BLaER1 treated with 17β-estradiol and CSF1 and Interleukin-3, amounts not matched to agents 10 nM and 100 nM (cell line): ENCODE results near the gene LSR.

Experiments used
- H3K27ac ChIP-seq, 11 experiments: shearing (Covaris generic); formaldehyde crosslinking; 2 replicates each; pipeline ENCODE4 v1.8.1; 2022
- H3K27me3 ChIP-seq, 11 experiments: shearing (Covaris generic); formaldehyde crosslinking; 2 replicates each; pipeline ENCODE4 v1.8.1; 2022
- H3K36me3 ChIP-seq, 11 experiments: shearing (Covaris generic); formaldehyde crosslinking; 2 replicates each; pipeline ENCODE4 v1.8.1; 2022
- H3K4me1 ChIP-seq, 10 experiments: shearing (Covaris generic); formaldehyde crosslinking; 2 replicates each; pipeline ENCODE4 v1.8.1; 2022
- H3K4me2 ChIP-seq, 11 experiments: shearing (Covaris generic); formaldehyde crosslinking; 2 replicates each; pipeline ENCODE4 v1.8.1; 2022
- H3K4me3 ChIP-seq, 10 experiments: shearing (Covaris generic); formaldehyde crosslinking; 2 replicates each; pipeline ENCODE4 v1.8.1; 2022
- H3K9ac ChIP-seq, 11 experiments: shearing (Covaris generic); formaldehyde crosslinking; 2 replicates each; pipeline ENCODE4 v1.8.1; 2022
- H3K9me3 ChIP-seq, 11 experiments: shearing (Covaris generic); formaldehyde crosslinking; replicated peaks in 1 of 11; 2 replicates each; pipeline ENCODE4 v1.8.1; 2022
- H4K20me1 ChIP-seq, 11 experiments: shearing (Covaris generic); formaldehyde crosslinking; 2 replicates each; pipeline ENCODE4 v1.8.1; 2022
- Cebpa-rat ChIP-seq, 11 experiments: shearing (Covaris generic); IDR thresholded peaks; 2 replicates each; pipeline ENCODE4 v1.8.1; 2022

The LSR gene

GRCh38 chr19:35272122-35272719 lies 23.4 kb downstream of the LSR start:
- Histone ChIP-seq H3K27ac (peak overlapping the region in 10 of 11 experiments; percentile 26 to 64 (median 54); a peak in 17 of 22 replicates), H3K27me3 (no peaks in the 10 kb centered on the region), H4K20me1 (peaks cover 0 to 12% (median 0%) of the 10 kb centered on the region in 11 experiments; a peak in 8 of 22 replicates), H3K9me3 (no peaks in the 10 kb centered on the region), H3K4me3 (peak overlapping the region in 1 of 10 experiments; percentile 48; a peak in 1 of 20 replicates), H3K9ac (peak overlapping the region; percentile 10 to 58 (median 47); a peak in 18 of 22 replicates), H3K4me1 (peaks cover 36 to 50% (median 43%) of the 10 kb centered on the region in 10 experiments), H3K36me3 (peaks cover 60 to 69% (median 65%) of the 10 kb centered on the region in 11 experiments), H3K4me2 (peak overlapping the region; percentile 57 to 93 (median 82))
- TF ChIP-seq Cebpa-rat (IDR thresholded peaks at IDR 0.05), result no peak

GRCh38 chr19:35272954-35273649 lies 24.3 kb downstream of the LSR start:
- TF ChIP-seq Cebpa-rat (IDR thresholded peaks at IDR 0.05), result no peak
- no peak overlapping the region for H3K4me3 ChIP-seq
- H4K20me1 ChIP-seq, result peaks cover 0 to 21% (median 1%) of the 10 kb centered on the region in 11 experiments; a peak in 8 of 22 replicates
- H3K4me1 ChIP-seq, result peaks cover 36 to 50% (median 42%) of the 10 kb centered on the region in 10 experiments
- H3K9me3 ChIP-seq, result no peaks in the 10 kb centered on the region
- peaks cover 69 to 78% (median 74%) of the 10 kb centered on the region in 11 experiments for H3K36me3 ChIP-seq
- peak overlapping the region; percentile 57 to 93 (median 82); a peak in 20 of 22 replicates for H3K4me2 ChIP-seq
- H3K27ac ChIP-seq, result peak overlapping the region in 8 of 11 experiments; percentile 44 to 64 (median 55); a peak in 14 of 22 replicates
- no peaks in the 10 kb centered on the region for H3K27me3 ChIP-seq
- peak overlapping the region in 3 of 11 experiments; percentile 15 to 54 (median 46); a peak in 4 of 22 replicates for H3K9ac ChIP-seq

- no peaks in the 10 kb centered on the region for H3K27me3 ChIP-seq
- H3K4me1 ChIP-seq, result peaks cover 36 to 50% (median 43%) of the 10 kb centered on the region in 10 experiments
- TF ChIP-seq Cebpa-rat (IDR thresholded peaks at IDR 0.05), result no peak
- no peaks in the 10 kb centered on the region for H3K9me3 ChIP-seq
- H3K36me3 ChIP-seq, result peaks cover 75 to 85% (median 81%) of the 10 kb centered on the region in 11 experiments
- H3K9ac ChIP-seq, result 0 out of 22 replicates have a peak overlapping the region, but pooled peaks of 1 of the 11 experiments have one; percentile 24
- H4K20me1 ChIP-seq, result peaks cover 0 to 24% (median 4%) of the 10 kb centered on the region in 11 experiments; a peak in 8 of 22 replicates
- peak overlapping the region in 4 of 11 experiments; percentile 15 to 89 (median 83); a peak in 6 of 22 replicates for H3K4me2 ChIP-seq
- peak overlapping the region in 1 of 11 experiments; percentile 54; a peak in 2 of 22 replicates for H3K27ac ChIP-seq
- no peak overlapping the region for H3K4me3 ChIP-seq
Measured at GRCh38 chr19:35273686-35274259, 25.0 kb downstream of the LSR start.

- H3K27ac ChIP-seq, result no peak overlapping the region; a peak in 1 of 22 replicates
- H3K4me1 ChIP-seq, result peaks cover 36 to 54% (median 46%) of the 10 kb centered on the region in 10 experiments
- H3K27me3 ChIP-seq, result no peaks in the 10 kb centered on the region
- H3K36me3 ChIP-seq, result peaks cover 80 to 90% (median 86%) of the 10 kb centered on the region in 11 experiments
- H4K20me1 ChIP-seq, result peaks cover 0 to 24% (median 5%) of the 10 kb centered on the region in 11 experiments; a peak in 8 of 22 replicates
- no peak for TF ChIP-seq Cebpa-rat (IDR thresholded peaks at IDR 0.05)
- H3K4me3 ChIP-seq, result no peak overlapping the region
- peak overlapping the region in 3 of 11 experiments; percentile 81 to 89 (median 85); a peak in 4 of 22 replicates for H3K4me2 ChIP-seq
- no peaks in the 10 kb centered on the region for H3K9me3 ChIP-seq
- peak overlapping the region in 2 of 11 experiments; percentile 0 to 24; a peak in 1 of 22 replicates for H3K9ac ChIP-seq
Measured at GRCh38 chr19:35274323-35274722, 25.5 kb downstream of the LSR start.

DNA sequence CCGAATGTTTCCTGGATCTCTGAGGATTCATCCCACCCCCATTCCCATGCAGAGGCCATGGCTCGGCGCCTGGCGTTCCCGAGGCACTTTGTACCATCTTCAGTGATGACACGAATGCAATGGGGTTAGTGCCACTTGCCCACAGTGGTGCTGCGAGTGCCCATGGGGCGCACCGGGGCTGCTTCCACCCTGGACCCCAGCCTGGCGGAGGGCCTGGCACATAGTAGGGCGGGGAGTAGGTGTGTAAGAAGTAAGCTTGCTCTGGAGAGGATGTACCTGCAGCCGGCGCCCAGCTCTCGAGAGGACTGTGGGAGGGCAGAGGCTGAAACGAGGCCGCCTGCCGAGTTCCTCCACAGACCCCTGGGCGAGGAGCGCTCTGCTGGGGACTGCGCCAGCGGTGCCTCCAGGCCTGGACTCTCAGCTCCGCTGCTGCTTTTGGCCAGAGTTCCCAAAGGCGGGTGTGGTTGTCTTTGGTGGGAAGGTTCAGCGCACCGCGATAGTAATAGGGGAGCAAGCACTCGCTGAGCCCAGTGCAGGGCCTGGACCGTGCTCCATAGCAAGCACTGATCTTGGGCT lies 28.0 kb downstream of the LSR start:
- H3K9ac ChIP-seq, result 0 out of 22 replicates have a peak overlapping the region, but pooled peaks of 2 of the 11 experiments have one; percentile 21 to 33
- H3K27me3 ChIP-seq, result no peaks in the 10 kb centered on the region; a peak in 1 of 22 replicates
- peaks cover 0 to 24% (median 5%) of the 10 kb centered on the region in 11 experiments; a peak in 8 of 22 replicates for H4K20me1 ChIP-seq
- H3K27ac ChIP-seq, result no peak overlapping the region; a peak in 2 of 22 replicates
- H3K4me1 ChIP-seq, result peaks cover 41 to 57% (median 48%) of the 10 kb centered on the region in 10 experiments
- no peak overlapping the region for H3K4me2 ChIP-seq
- H3K9me3 ChIP-seq, result no peaks in the 10 kb centered on the region
- no peak overlapping the region for H3K4me3 ChIP-seq
- no peak for TF ChIP-seq Cebpa-rat (IDR thresholded peaks at IDR 0.05)
- peaks cover 66 to 79% (median 74%) of the 10 kb centered on the region in 11 experiments for H3K36me3 ChIP-seq

DNA sequence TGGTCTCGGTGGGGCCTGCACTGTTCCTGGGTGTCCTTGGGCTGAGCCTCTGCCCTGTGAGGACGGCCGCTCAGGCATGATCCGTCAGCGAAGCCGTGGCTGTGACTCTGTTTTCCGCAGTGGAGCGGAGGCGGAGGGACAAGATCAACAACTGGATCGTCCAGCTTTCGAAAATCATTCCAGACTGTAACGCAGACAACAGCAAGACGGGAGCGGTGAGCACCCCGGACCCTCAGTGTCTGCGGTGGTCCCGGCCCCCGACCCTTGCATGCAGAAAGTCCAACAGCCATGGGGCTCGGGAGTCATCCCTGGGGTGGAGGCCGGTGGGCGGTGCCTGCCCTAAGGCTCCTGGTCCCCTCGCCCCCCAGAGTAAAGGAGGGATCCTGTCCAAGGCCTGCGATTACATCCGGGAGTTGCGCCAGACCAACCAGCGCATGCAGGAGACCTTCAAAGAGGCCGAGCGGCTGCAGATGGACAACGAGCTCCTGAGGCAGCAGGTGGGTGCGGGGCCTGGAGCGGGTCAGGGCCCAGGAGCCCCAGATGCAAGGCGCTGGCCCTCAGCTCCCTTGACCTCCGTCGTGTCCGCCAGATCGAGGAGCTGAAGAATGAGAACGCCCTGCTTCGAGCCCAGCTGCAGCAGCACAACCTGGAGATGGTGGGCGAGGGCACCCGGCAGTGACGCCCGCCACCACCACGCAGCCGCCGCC lies 29.9 kb downstream of the LSR start:
- TF ChIP-seq Cebpa-rat (IDR thresholded peaks at IDR 0.05), result no peak
- no peak overlapping the region for H3K9ac ChIP-seq

GRCh38 chr19:35279374-35279773 lies 30.6 kb downstream of the LSR start:
- Histone ChIP-seq H3K27ac (no peak overlapping the region), H3K4me1 (peaks cover 36 to 54% (median 43%) of the 10 kb centered on the region in 10 experiments), H4K20me1 (peaks cover 0 to 24% (median 5%) of the 10 kb centered on the region in 11 experiments; a peak in 6 of 22 replicates), H3K9ac (0 out of 22 replicates have a peak overlapping the region, but pooled peaks of 1 of the 11 experiments have one; percentile 18), H3K27me3 (peaks cover 0 to 7% (median 0%) of the 10 kb centered on the region in 11 experiments; a peak in 5 of 22 replicates), H3K4me2 (peak overlapping the region; percentile 44 to 98 (median 82); a peak in 16 of 22 replicates), H3K4me3 (no peak overlapping the region), H3K9me3 (no peaks in the 10 kb centered on the region), H3K36me3 (peaks cover 50 to 58% (median 55%) of the 10 kb centered on the region in 11 experiments)
- TF ChIP-seq Cebpa-rat (IDR thresholded peaks at IDR 0.05), result no peak

More for the DNA sequence above, 29.9 kb downstream of the LSR start:
- H3K9me3 ChIP-seq, result no peaks in the 10 kb centered on the region
- peaks cover 0 to 24% (median 5%) of the 10 kb centered on the region in 11 experiments; a peak in 6 of 22 replicates for H4K20me1 ChIP-seq
- peaks cover 36 to 54% (median 44%) of the 10 kb centered on the region in 10 experiments for H3K4me1 ChIP-seq
- H3K4me3 ChIP-seq, result no peak overlapping the region
- no peak overlapping the region for H3K27ac ChIP-seq
- peaks cover 0 to 7% (median 0%) of the 10 kb centered on the region in 11 experiments; a peak in 5 of 22 replicates for H3K27me3 ChIP-seq
- peaks cover 57 to 64% (median 61%) of the 10 kb centered on the region in 11 experiments for H3K36me3 ChIP-seq
- peak overlapping the region in 2 of 11 experiments; percentile 89 to 96; a peak in 1 of 22 replicates for H3K4me2 ChIP-seq
